ELF-1 (cell line): Measurements from ENCODE around the gene MMS19.

ENCODE experiments used
- DNase-seq: peaks from one replicate; pipeline ENCODE4 v3.0.0-alpha.2; 2016; ENCODE audit warnings: low read depth, low spot score

MMS19 gene

GRCh38 chr10:97525683-97526110, 27.5 kb upstream of the MMS19 start:
- no peak for DNase-seq

GRCh38 chr10:97525086-97525485, 26.9 kb upstream of the MMS19 start:
- DNase-seq: no peak

DNA sequence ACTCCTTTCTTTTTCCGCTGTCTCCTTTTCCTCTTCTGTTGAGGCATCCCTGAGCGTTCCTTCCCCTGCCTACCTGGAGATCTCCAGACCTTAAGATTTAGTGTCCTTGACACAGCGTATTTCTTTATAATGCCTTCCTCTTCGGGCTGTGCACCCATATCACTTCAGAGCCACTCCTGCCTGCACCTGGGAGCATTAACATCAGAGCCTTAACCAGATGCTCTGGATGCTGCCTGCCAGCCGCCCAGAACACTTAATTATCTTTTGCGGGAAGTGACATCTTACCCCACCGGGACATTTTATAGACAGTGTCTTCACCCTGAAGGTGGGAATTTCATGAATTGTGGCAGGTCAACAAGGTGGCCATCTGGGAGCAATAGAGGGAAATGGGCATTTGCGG, 24.7 kb upstream of the MMS19 start:
- no peak for DNase-seq

- no peak for DNase-seq
These were observed 23.8 kb upstream of the MMS19 start for GRCh38 chr10:97522071-97522470.

- no peak for DNase-seq
These were observed 22.9 kb upstream of the MMS19 start for GRCh38 chr10:97520978-97521761.

DNA sequence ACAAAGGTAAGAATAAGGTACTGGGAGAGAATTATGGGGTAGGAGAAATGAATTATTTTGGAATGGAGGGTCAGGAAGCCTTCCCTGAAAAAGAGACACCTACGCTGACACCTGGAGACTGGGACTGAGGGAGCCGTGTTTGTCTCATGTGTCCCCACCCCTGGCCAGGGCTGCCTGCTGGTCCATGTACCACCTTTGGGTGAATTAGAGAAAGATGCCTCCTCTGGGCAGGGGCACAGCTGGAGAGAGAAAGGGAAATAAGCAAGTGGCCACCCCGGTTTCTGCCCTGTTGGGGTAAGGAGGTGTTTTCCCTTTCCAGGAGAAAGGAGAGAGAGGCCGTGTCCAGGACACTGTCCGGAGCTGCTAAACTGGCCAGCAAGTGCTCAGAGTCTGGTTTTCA, 22.3 kb upstream of the MMS19 start:
- no peak for DNase-seq

- DNase-seq: no peak
These were observed 21.1 kb upstream of the MMS19 start for GRCh38 chr10:97519342-97519741.

GRCh38 chr10:97518301-97519043, 20.2 kb upstream of the MMS19 start:
- DNase-seq: peak; percentile 71

GRCh38 chr10:97517778-97518300, 19.6 kb upstream of the MMS19 start:
- no peak for DNase-seq

DNA sequence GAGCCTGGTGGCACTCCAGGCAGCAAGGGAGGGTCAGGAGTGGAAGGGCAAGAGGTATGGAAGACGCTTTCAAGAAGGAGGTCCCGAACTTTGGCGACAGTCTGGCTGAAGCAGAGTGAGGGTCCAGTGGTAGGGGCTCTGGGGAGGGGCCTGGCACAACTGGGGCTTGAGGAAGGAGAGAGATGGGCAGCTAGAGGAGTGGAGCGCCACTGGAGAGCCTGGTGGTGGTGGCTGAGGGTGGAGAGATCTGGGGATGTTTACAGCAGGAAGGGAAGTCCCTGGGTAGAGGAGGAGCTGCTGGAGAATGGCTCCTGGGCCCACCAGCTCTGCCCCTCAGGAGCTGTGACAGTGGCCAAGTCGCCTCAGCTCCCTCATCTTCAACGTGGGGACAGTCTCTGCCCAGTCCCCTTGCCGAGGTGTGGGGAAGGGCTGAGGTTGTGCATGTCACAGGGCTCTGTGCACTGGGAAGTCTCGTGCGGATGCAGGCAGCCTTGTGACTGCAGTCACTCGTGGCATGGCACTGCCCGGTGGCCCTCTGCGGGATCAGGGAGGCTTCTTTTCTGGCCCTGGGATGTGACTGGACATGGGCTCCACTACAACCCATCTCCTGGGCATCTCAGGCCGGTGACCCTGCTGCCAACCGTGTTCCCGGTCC, 19.0 kb upstream of the MMS19 start:
- no peak for DNase-seq

GRCh38 chr10:97515271-97515978, 17.2 kb upstream of the MMS19 start:
- DNase-seq: peak; percentile 24

DNA sequence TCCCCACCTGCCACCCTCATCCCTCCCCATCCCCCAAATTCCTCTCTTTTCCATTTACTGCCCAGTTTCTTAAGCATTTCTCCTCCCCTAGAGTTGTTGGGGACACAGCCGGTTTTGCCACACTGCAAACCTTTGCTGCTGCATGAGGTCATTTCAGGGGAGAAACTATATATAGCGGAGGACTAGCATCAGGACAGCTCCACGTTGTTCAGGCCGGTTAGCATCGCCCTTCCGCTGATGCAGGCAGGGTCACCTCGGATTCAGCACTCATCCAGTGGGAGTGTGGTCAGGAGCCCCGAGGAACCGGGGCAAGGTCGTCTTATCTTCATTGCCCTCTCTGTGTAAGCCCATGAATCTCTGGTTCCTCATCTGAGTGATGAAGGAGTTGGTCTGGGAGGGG, 16.1 kb upstream of the MMS19 start:
- DNase-seq: no peak

- DNase-seq: no peak
These were observed 14.8 kb upstream of the MMS19 start for GRCh38 chr10:97512993-97513392.

GRCh38 chr10:97511711-97512440, 13.7 kb upstream of the MMS19 start:
- no peak for DNase-seq

- no peak for DNase-seq
These were observed 12.5 kb upstream of the MMS19 start for GRCh38 chr10:97510686-97511085.

- DNase-seq: no peak
These were observed 11.0 kb upstream of the MMS19 start for GRCh38 chr10:97509120-97509680.

DNA sequence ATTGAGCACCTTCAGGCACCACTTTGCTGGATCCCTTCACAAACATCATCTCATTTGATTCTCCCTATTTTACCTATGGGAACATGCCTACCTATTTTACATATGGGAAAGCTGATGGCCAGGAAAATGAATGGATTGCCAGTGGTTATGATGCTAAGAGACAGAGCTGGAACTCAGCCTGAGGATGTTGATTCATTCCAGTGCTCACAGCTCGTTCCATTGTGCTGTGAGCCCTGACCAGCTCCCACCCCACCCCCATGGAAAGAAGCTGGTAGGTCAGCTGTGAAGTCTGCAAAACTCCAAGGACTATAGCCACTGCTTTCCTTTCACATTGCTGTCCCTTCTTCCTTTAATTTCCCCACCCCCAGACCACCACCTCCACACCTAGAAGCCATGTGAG, 10.1 kb upstream of the MMS19 start:
- DNase-seq: peak; percentile 34

GRCh38 chr10:97506199-97506991, 8.2 kb upstream of the MMS19 start:
- DNase-seq: no peak

- DNase-seq: no peak
These were observed 6.9 kb upstream of the MMS19 start for GRCh38 chr10:97505152-97505551.

- DNase-seq: no peak
These were observed 5.2 kb upstream of the MMS19 start for GRCh38 chr10:97503406-97503805.
